ENCODE results near the gene MYPN. TPM values are rescaled to one million over a fixed set of nuclear protein-coding genes. Genes with fewer than 3 reads are reported as not detected.
A peak's percentile ranks its signal among the peaks of the same experiment; 100 is the strongest.

MYPN gene
- total RNA-seq, 1 experiment from 2014 or later = not detected

GRCh38 chr10:68142761-68143160, 33.5 kb downstream of the MYPN start:
- H3K9me2 ChIP-seq (replicated peaks; ENCODE audit: insufficient read depth, low read length) = no peaks in the 10 kb centered on the region
- H3K4me2 ChIP-seq (ENCODE audit: low read depth, low read length, poor library complexity, severe bottlenecking) = no peak overlapping the region
- no peaks in the 10 kb centered on the region for H3K9me3 ChIP-seq (ENCODE audit: low read length)
- H3K9ac ChIP-seq (ENCODE audit: low read length) = no peak overlapping the region
- H3K27ac ChIP-seq (ENCODE audit: low read length) = no peak overlapping the region
- no peak overlapping the region for H2AFZ ChIP-seq (ENCODE audit: low read length)
- H3K79me2 ChIP-seq (ENCODE audit: low read length) = no peaks in the 10 kb centered on the region
- no peaks in the 10 kb centered on the region for H3K4me1 ChIP-seq (ENCODE audit: low read length)
- no peak overlapping the region for H3K4me3 ChIP-seq (ENCODE audit: low read length)
- no peaks in the 10 kb centered on the region for H3K36me3 ChIP-seq (ENCODE audit: insufficient read depth, low read length)
- no peaks in the 10 kb centered on the region for H4K20me1 ChIP-seq (ENCODE audit: insufficient read depth, low read depth, low read length)
- DNase-seq = peak; percentile 20
- no peaks in the 10 kb centered on the region for H3K27me3 ChIP-seq (ENCODE audit: low read length)

- Histone ChIP-seq H3K4me1 (ENCODE audit: low read length) (no peaks in the 10 kb centered on the region), H3K4me3 (ENCODE audit: low read length) (no peak overlapping the region), H3K27ac (ENCODE audit: low read length) (no peak overlapping the region), H3K27me3 (ENCODE audit: low read length) (no peaks in the 10 kb centered on the region), H3K79me2 (ENCODE audit: low read length) (no peaks in the 10 kb centered on the region), H3K4me2 (ENCODE audit: low read depth, low read length, poor library complexity, severe bottlenecking) (no peak overlapping the region), H4K20me1 (ENCODE audit: insufficient read depth, low read depth, low read length) (no peaks in the 10 kb centered on the region), H3K9ac (ENCODE audit: low read length) (no peak overlapping the region), H3K36me3 (ENCODE audit: insufficient read depth, low read length) (no peaks in the 10 kb centered on the region), H3K9me2 (replicated peaks; ENCODE audit: insufficient read depth, low read length) (no peaks in the 10 kb centered on the region), H3K9me3 (ENCODE audit: low read length) (no peaks in the 10 kb centered on the region), H2AFZ (ENCODE audit: low read length) (no peak overlapping the region)
- DNase-seq = no peak
Observed at GRCh38 chr10:68144709-68145108, 35.4 kb downstream of the MYPN start.

- H3K36me3 ChIP-seq (ENCODE audit: insufficient read depth, low read length) = no peaks in the 10 kb centered on the region
Observed at GRCh38 chr10:68145705-68146104, 36.4 kb downstream of the MYPN start.

GRCh38 chr10:68146133-68146532, 36.8 kb downstream of the MYPN start:
- H3K4me3 ChIP-seq (ENCODE audit: low read length) = no peak overlapping the region
- no peaks in the 10 kb centered on the region for H3K27me3 ChIP-seq (ENCODE audit: low read length)
- no peaks in the 10 kb centered on the region for H3K79me2 ChIP-seq (ENCODE audit: low read length)
- H3K36me3 ChIP-seq (ENCODE audit: insufficient read depth, low read length) = no peaks in the 10 kb centered on the region
- no peak for DNase-seq
- H3K4me2 ChIP-seq (ENCODE audit: low read depth, low read length, poor library complexity, severe bottlenecking) = no peak overlapping the region
- no peaks in the 10 kb centered on the region for H3K9me2 ChIP-seq (replicated peaks; ENCODE audit: insufficient read depth, low read length)
- no peak overlapping the region for H3K27ac ChIP-seq (ENCODE audit: low read length)
- H3K9me3 ChIP-seq (ENCODE audit: low read length) = no peaks in the 10 kb centered on the region
- H4K20me1 ChIP-seq (ENCODE audit: insufficient read depth, low read depth, low read length) = no peaks in the 10 kb centered on the region
- H3K4me1 ChIP-seq (ENCODE audit: low read length) = no peaks in the 10 kb centered on the region
- no peak overlapping the region for H3K9ac ChIP-seq (ENCODE audit: low read length)
- no peak overlapping the region for H2AFZ ChIP-seq (ENCODE audit: low read length)

More at GRCh38 chr10:68145705-68146104, 36.4 kb downstream of the MYPN start:
- Histone ChIP-seq H3K9ac (ENCODE audit: low read length) (no peak overlapping the region), H3K27me3 (ENCODE audit: low read length) (no peaks in the 10 kb centered on the region), H3K79me2 (ENCODE audit: low read length) (no peaks in the 10 kb centered on the region), H3K4me2 (ENCODE audit: low read depth, low read length, poor library complexity, severe bottlenecking) (no peak overlapping the region), H3K9me3 (ENCODE audit: low read length) (no peaks in the 10 kb centered on the region), H3K4me1 (ENCODE audit: low read length) (no peaks in the 10 kb centered on the region), H3K9me2 (replicated peaks; ENCODE audit: insufficient read depth, low read length) (no peaks in the 10 kb centered on the region), H2AFZ (ENCODE audit: low read length) (no peak overlapping the region), H3K4me3 (ENCODE audit: low read length) (no peak overlapping the region), H4K20me1 (ENCODE audit: insufficient read depth, low read depth, low read length) (no peaks in the 10 kb centered on the region), H3K27ac (ENCODE audit: low read length) (no peak overlapping the region)
- no peak for DNase-seq

- Histone ChIP-seq H4K20me1 (ENCODE audit: insufficient read depth, low read depth, low read length) (no peaks in the 10 kb centered on the region), H3K36me3 (ENCODE audit: insufficient read depth, low read length) (no peaks in the 10 kb centered on the region), H3K4me1 (ENCODE audit: low read length) (no peaks in the 10 kb centered on the region), H3K9me2 (replicated peaks; ENCODE audit: insufficient read depth, low read length) (no peaks in the 10 kb centered on the region), H3K27me3 (ENCODE audit: low read length) (no peaks in the 10 kb centered on the region), H3K9me3 (ENCODE audit: low read length) (no peaks in the 10 kb centered on the region), H3K27ac (ENCODE audit: low read length) (no peak overlapping the region), H3K79me2 (ENCODE audit: low read length) (no peaks in the 10 kb centered on the region), H2AFZ (ENCODE audit: low read length) (no peak overlapping the region), H3K4me2 (ENCODE audit: low read depth, low read length, poor library complexity, severe bottlenecking) (no peak overlapping the region), H3K4me3 (ENCODE audit: low read length) (no peak overlapping the region), H3K9ac (ENCODE audit: low read length) (no peak overlapping the region)
- DNase-seq = no peak
Observed at GRCh38 chr10:68151453-68151852, 42.2 kb downstream of the MYPN start.

GRCh38 chr10:68153473-68154210, 44.4 kb downstream of the MYPN start:
- H3K9ac ChIP-seq (ENCODE audit: low read length) = no peak overlapping the region

GRCh38 chr10:68154211-68154497, 44.9 kb downstream of the MYPN start:
- H3K27ac ChIP-seq (ENCODE audit: low read length) = no peak overlapping the region
- H3K9me3 ChIP-seq (ENCODE audit: low read length) = no peaks in the 10 kb centered on the region
- no peaks in the 10 kb centered on the region for H3K27me3 ChIP-seq (ENCODE audit: low read length)
- DNase-seq = no peak
- no peaks in the 10 kb centered on the region for H3K79me2 ChIP-seq (ENCODE audit: low read length)
- H3K4me1 ChIP-seq (ENCODE audit: low read length) = no peaks in the 10 kb centered on the region
- H3K4me3 ChIP-seq (ENCODE audit: low read length) = no peak overlapping the region
- no peaks in the 10 kb centered on the region for H3K36me3 ChIP-seq (ENCODE audit: insufficient read depth, low read length)
- H3K9ac ChIP-seq (ENCODE audit: low read length) = no peak overlapping the region
- no peaks in the 10 kb centered on the region for H3K9me2 ChIP-seq (replicated peaks; ENCODE audit: insufficient read depth, low read length)
- no peak overlapping the region for H2AFZ ChIP-seq (ENCODE audit: low read length)
- no peaks in the 10 kb centered on the region for H4K20me1 ChIP-seq (ENCODE audit: insufficient read depth, low read depth, low read length)
- H3K4me2 ChIP-seq (ENCODE audit: low read depth, low read length, poor library complexity, severe bottlenecking) = no peak overlapping the region

More at GRCh38 chr10:68153473-68154210, 44.4 kb downstream of the MYPN start:
- no peaks in the 10 kb centered on the region for H3K9me3 ChIP-seq (ENCODE audit: low read length)
- H3K4me1 ChIP-seq (ENCODE audit: low read length) = no peaks in the 10 kb centered on the region
- no peak overlapping the region for H2AFZ ChIP-seq (ENCODE audit: low read length)
- H3K27me3 ChIP-seq (ENCODE audit: low read length) = no peaks in the 10 kb centered on the region
- no peak overlapping the region for H3K27ac ChIP-seq (ENCODE audit: low read length)
- no peak for DNase-seq
- H3K79me2 ChIP-seq (ENCODE audit: low read length) = no peaks in the 10 kb centered on the region
- no peaks in the 10 kb centered on the region for H4K20me1 ChIP-seq (ENCODE audit: insufficient read depth, low read depth, low read length)
- no peak overlapping the region for H3K4me3 ChIP-seq (ENCODE audit: low read length)
- H3K9me2 ChIP-seq (replicated peaks; ENCODE audit: insufficient read depth, low read length) = no peaks in the 10 kb centered on the region
- H3K4me2 ChIP-seq (ENCODE audit: low read depth, low read length, poor library complexity, severe bottlenecking) = no peak overlapping the region
- no peaks in the 10 kb centered on the region for H3K36me3 ChIP-seq (ENCODE audit: insufficient read depth, low read length)

GRCh38 chr10:68155615-68156210, 46.4 kb downstream of the MYPN start:
- Histone ChIP-seq H3K9ac (ENCODE audit: low read length) (no peak overlapping the region), H3K4me1 (ENCODE audit: low read length) (no peaks in the 10 kb centered on the region), H2AFZ (ENCODE audit: low read length) (no peak overlapping the region), H3K4me3 (ENCODE audit: low read length) (no peak overlapping the region), H3K36me3 (ENCODE audit: insufficient read depth, low read length) (no peaks in the 10 kb centered on the region), H3K9me2 (replicated peaks; ENCODE audit: insufficient read depth, low read length) (no peaks in the 10 kb centered on the region), H3K27ac (ENCODE audit: low read length) (no peak overlapping the region), H4K20me1 (ENCODE audit: insufficient read depth, low read depth, low read length) (no peaks in the 10 kb centered on the region), H3K4me2 (ENCODE audit: low read depth, low read length, poor library complexity, severe bottlenecking) (no peak overlapping the region), H3K9me3 (ENCODE audit: low read length) (no peaks in the 10 kb centered on the region), H3K79me2 (ENCODE audit: low read length) (no peaks in the 10 kb centered on the region), H3K27me3 (ENCODE audit: low read length) (no peaks in the 10 kb centered on the region)
- DNase-seq = no peak

All from Karpas-422 (cell line).